DMS 273 (cell line): ENCODE results near the gene RNASEH2A.
"Not testable (repeated sequence)": the region's sequence is repeated elsewhere in the genome, so short reads cannot be mapped to it uniquely, and the experiment has no call there.

Source experiments
- DNase-seq: peaks from one replicate; lab custom pipeline; 2025; ENCODE audit not compliant: unreplicated experiment; lab: John Stamatoyannopoulos, UW

RNASEH2A gene

GRCh38 chr19:12828494-12828893 is 22.1 kb downstream of the RNASEH2A start:
- DNase-seq = peak; percentile 89

GRCh38 chr19:12833418-12833737 is 27.0 kb downstream of the RNASEH2A start:
- DNase-seq = peak; percentile 53

GRCh38 chr19:12833738-12834565 is 27.6 kb downstream of the RNASEH2A start:
- DNase-seq = peak; percentile 80

GRCh38 chr19:12834566-12834943 is 28.2 kb downstream of the RNASEH2A start, which contains the start of gene RTBDN:
Gene RTBDN (minus strand): TSS chr19:12834579. CDS start chr19:12829979, 4,600 bp downstream.
- peak; percentile 64 for DNase-seq

GRCh38 chr19:12834976-12835757 is 28.8 kb downstream of the RNASEH2A start:
- DNase-seq = peak; percentile 85

- DNase-seq = no peak
Measured at GRCh38 chr19:12836529-12836863, 30.1 kb downstream of the RNASEH2A start.

- no peak for DNase-seq
Measured at GRCh38 chr19:12837225-12837624, 30.8 kb downstream of the RNASEH2A start.

- peak; percentile 90 for DNase-seq
Measured at GRCh38 chr19:12838182-12838885, 31.9 kb downstream of the RNASEH2A start, which contains the start of gene MAST1. Gene MAST1 (plus strand): TSS chr19:12838515. CDS start chr19:12838573, 58 bp downstream.

GRCh38 chr19:12838886-12839756 is 32.7 kb downstream of the RNASEH2A start:
- DNase-seq = peak; percentile 42

- DNase-seq = peak; percentile 70
Measured at GRCh38 chr19:12840091-12841079, 34.0 kb downstream of the RNASEH2A start.

- DNase-seq = no peak
Measured at GRCh38 chr19:12841094-12841493, 34.7 kb downstream of the RNASEH2A start.

- DNase-seq = no peak
Measured at GRCh38 chr19:12842511-12842910, 36.1 kb downstream of the RNASEH2A start.

GRCh38 chr19:12843328-12843727 is 36.9 kb downstream of the RNASEH2A start:
- no peak for DNase-seq

GRCh38 chr19:12843999-12844732 is 37.8 kb downstream of the RNASEH2A start:
- DNase-seq = no peak

GRCh38 chr19:12846613-12847012 is 40.2 kb downstream of the RNASEH2A start:
- not testable (repeated sequence) for DNase-seq

- DNase-seq = peak; percentile 93
Measured at GRCh38 chr19:12847159-12848139, 41.1 kb downstream of the RNASEH2A start.

GRCh38 chr19:12856653-12857052 is 50.3 kb downstream of the RNASEH2A start:
- DNase-seq = no peak
